KMS-11 (cell line): ENCODE measurements around the gene LRRC7.

Source experiments
- H2AFZ ChIP-seq: fragments of 200-600 bp; sonication (generic); 2 replicates; pipeline ENCODE4 v1.6.1; 2016; ENCODE audit warnings: antibody characterized with exemption, mixed run types, low read depth
- H3K27ac ChIP-seq: fragments of 200-600 bp; sonication (generic); 2 replicates; pipeline ENCODE4 v1.6.1; 2016; ENCODE audit warnings: mild to moderate bottlenecking, mixed run types
- H3K27me3 ChIP-seq: fragments of 200-600 bp; sonication (generic); 2 replicates; pipeline ENCODE4 v1.6.1; 2017; ENCODE audit warnings: mild to moderate bottlenecking, low read depth, mixed run types, moderate library complexity; ENCODE audit not compliant: insufficient read depth
- H3K36me3 ChIP-seq: fragments of 200-600 bp; sonication (generic); 2 replicates; pipeline ENCODE4 v1.6.1; 2017; ENCODE audit warnings: mild to moderate bottlenecking, mixed run types; ENCODE audit not compliant: insufficient read depth
- H3K4me1 ChIP-seq: fragments of 200-600 bp; sonication (generic); 2 replicates; pipeline ENCODE4 v1.6.1; 2016; ENCODE audit warnings: mild to moderate bottlenecking, low read depth, mixed run types; ENCODE audit not compliant: poor library complexity, severe bottlenecking
- H3K4me2 ChIP-seq: fragments of 200-600 bp; sonication (generic); 2 replicates; pipeline ENCODE4 v1.7.0; 2016; ENCODE audit warnings: mild to moderate bottlenecking, mixed run types
- H3K4me3 ChIP-seq: fragments of 200-600 bp; sonication (generic); IDR thresholded peaks from 2 replicates; pipeline ENCODE4 v1.6.1; 2017; ENCODE audit warnings: low read depth, low read length, mixed read lengths; ENCODE audit not compliant: insufficient read depth
- H3K79me2 ChIP-seq: fragments of 200-600 bp; sonication (generic); 2 replicates; pipeline ENCODE4 v1.6.1; 2016; ENCODE audit warnings: low read depth, mixed run types; ENCODE audit not compliant: insufficient read depth
- H3K9ac ChIP-seq: fragments of 200-600 bp; sonication (generic); 2 replicates; pipeline ENCODE4 v1.6.1; 2016; ENCODE audit warnings: mild to moderate bottlenecking, mixed run types
- H4K20me1 ChIP-seq: fragments of 200-600 bp; sonication (generic); 2 replicates; pipeline ENCODE4 v1.6.1; 2016; ENCODE audit warnings: mild to moderate bottlenecking, mixed run types; ENCODE audit not compliant: insufficient read depth
- TF ChIP-seq, protein P1 (sequence below): fragments of 200-600 bp; sonication (generic); conservative IDR thresholded peaks from 2 replicates; pipeline ENCODE4 v1.6.1; 2017; ENCODE audit warnings: low read depth, mild to moderate bottlenecking, antibody characterized with exemption, low read length, moderate library complexity, mixed read lengths

Gene LRRC7

DNA sequence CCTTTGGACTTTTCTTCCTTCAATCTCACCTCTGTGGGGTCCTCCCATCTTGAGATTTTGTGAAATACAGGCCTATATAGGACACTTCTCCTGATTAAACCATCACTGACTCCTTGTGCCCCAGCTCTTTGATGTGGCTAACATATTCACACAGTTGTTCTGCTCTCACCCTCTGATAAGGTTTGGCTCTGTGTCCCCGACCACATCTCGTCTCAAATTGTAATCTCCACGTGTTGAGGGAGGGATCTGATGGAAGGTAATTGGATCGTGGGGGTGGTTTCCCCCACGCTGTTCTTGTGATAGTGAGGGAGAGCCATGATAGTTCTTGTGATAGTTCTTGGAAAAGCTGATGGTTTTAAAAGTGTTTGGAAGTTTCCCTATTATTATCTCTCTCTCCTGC is 19.7 kb downstream of the LRRC7 start:
- H3K4me2 ChIP-seq: no peak overlapping the region
- no peak overlapping the region for H3K9ac ChIP-seq
- H3K27me3 ChIP-seq: no peaks in the 10 kb centered on the region
- no peaks in the 10 kb centered on the region for H3K4me1 ChIP-seq
- no peaks in the 10 kb centered on the region for H4K20me1 ChIP-seq
- TF ChIP-seq, protein P1, sequence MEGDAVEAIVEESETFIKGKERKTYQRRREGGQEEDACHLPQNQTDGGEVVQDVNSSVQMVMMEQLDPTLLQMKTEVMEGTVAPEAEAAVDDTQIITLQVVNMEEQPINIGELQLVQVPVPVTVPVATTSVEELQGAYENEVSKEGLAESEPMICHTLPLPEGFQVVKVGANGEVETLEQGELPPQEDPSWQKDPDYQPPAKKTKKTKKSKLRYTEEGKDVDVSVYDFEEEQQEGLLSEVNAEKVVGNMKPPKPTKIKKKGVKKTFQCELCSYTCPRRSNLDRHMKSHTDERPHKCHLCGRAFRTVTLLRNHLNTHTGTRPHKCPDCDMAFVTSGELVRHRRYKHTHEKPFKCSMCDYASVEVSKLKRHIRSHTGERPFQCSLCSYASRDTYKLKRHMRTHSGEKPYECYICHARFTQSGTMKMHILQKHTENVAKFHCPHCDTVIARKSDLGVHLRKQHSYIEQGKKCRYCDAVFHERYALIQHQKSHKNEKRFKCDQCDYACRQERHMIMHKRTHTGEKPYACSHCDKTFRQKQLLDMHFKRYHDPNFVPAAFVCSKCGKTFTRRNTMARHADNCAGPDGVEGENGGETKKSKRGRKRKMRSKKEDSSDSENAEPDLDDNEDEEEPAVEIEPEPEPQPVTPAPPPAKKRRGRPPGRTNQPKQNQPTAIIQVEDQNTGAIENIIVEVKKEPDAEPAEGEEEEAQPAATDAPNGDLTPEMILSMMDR: no peak
- H3K27ac ChIP-seq: no peak overlapping the region
- no peak overlapping the region for H3K4me3 ChIP-seq
- no peak overlapping the region for H2AFZ ChIP-seq
- no peaks in the 10 kb centered on the region for H3K36me3 ChIP-seq
- H3K79me2 ChIP-seq: no peaks in the 10 kb centered on the region

DNA sequence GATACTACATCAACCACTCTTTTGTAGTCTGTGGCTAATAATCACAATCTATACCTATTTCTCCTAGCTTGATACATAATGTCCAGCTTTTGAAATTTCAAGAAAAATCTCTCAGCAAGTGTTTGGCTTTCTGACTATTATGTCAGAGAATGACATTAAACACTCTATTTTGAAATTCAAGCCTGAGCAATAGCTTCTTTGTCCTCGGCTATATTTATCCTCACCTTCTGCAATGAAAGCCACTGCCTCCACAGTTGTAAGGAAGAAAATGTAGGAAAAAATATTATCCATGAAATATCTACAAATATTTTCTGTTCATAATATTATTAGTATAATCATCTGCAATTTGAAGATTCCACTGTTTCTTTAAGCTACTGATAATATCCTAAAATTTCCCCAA is 22.1 kb downstream of the LRRC7 start:
- no peak overlapping the region for H3K4me2 ChIP-seq
- no peaks in the 10 kb centered on the region for H3K4me1 ChIP-seq
- H3K27me3 ChIP-seq: no peaks in the 10 kb centered on the region
- no peak overlapping the region for H3K9ac ChIP-seq
- TF ChIP-seq, protein P1: no peak
- H3K27ac ChIP-seq: no peak overlapping the region
- no peak overlapping the region for H2AFZ ChIP-seq
- no peaks in the 10 kb centered on the region for H3K36me3 ChIP-seq
- H3K79me2 ChIP-seq: no peaks in the 10 kb centered on the region
- H4K20me1 ChIP-seq: no peaks in the 10 kb centered on the region
- H3K4me3 ChIP-seq: no peak overlapping the region

DNA sequence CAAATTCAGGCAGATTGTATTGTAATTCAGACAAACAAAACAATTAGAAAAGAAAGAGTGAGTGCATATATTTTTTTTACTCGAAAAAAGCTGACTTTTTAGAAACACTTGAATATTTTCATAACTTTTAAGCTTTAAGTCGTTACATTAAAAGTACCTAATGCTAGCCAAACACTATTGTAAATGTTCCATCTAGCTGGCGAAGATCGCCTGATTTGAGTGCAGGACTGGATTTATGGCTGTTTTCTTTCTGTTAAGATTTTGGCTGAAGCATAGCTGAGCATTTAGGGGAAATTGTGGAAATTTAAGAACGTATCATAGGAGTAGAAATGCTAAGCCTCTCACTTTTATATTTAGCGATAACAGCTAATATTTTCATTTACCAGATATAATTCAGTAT is 24.6 kb downstream of the LRRC7 start:
- TF ChIP-seq, protein P1: no peak
- H3K4me1 ChIP-seq: no peaks in the 10 kb centered on the region

DNA sequence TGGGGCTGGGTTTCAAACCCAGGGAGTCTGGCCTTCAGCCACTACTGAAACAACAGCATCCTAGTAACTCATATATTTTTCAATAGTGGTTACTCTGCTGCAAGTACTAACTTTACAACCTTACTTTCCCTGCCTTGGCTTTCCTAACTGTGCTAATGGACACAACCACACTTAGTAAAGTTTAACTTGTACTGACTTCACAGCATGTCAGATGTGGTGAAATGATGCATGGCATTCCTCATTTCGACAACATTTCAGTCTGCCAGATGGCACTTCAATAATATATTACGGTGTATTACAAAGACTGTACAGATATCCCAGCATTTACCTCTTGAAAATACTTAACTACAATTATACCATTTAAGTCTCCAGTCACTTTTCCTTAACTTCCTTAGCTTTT is 27.8 kb downstream of the LRRC7 start:
- TF ChIP-seq, protein P1: no peak

More for the DNA sequence above, 24.6 kb downstream of the LRRC7 start:
- H3K36me3 ChIP-seq: no peaks in the 10 kb centered on the region
- no peak overlapping the region for H3K4me2 ChIP-seq
- no peaks in the 10 kb centered on the region for H3K27me3 ChIP-seq
- no peaks in the 10 kb centered on the region for H4K20me1 ChIP-seq
- no peak overlapping the region for H3K27ac ChIP-seq
- H2AFZ ChIP-seq: no peak overlapping the region
- no peak overlapping the region for H3K9ac ChIP-seq
- no peak overlapping the region for H3K4me3 ChIP-seq
- no peaks in the 10 kb centered on the region for H3K79me2 ChIP-seq

More for the DNA sequence above, 27.8 kb downstream of the LRRC7 start:
- Histone ChIP-seq H4K20me1 (no peaks in the 10 kb centered on the region), H3K27ac (no peak overlapping the region), H3K36me3 (no peaks in the 10 kb centered on the region), H3K79me2 (no peaks in the 10 kb centered on the region), H3K4me2 (no peak overlapping the region), H3K4me1 (no peaks in the 10 kb centered on the region), H3K27me3 (no peaks in the 10 kb centered on the region), H2AFZ (no peak overlapping the region), H3K4me3 (no peak overlapping the region), H3K9ac (no peak overlapping the region)
